Left lung (tissue), 10 donors: ENCODE data around the gene FNIP2. TPM values are rescaled to one million over a fixed set of nuclear protein-coding genes. Genes with fewer than 3 reads are reported as not detected.
A peak's percentile ranks its signal among the peaks of the same experiment; 100 is the strongest.
"Not testable (repeated sequence)": the region's sequence is repeated elsewhere in the genome, so short reads cannot be mapped to it uniquely, and the experiment has no call there.

Experiments
- ATAC-seq: fragments of 200-7000 bp; cut with Tn5 transposase; one replicate; pipeline ENCODE4 v1.9.1; 2020; ENCODE audit warnings: moderate library complexity
- DNase-seq, 4 donors: peaks; one replicate each; pipeline ENCODE4 v3.0.0-alpha.2; 2013 to 2020
- H3K27ac ChIP-seq, 2 donors: fragments of 200-600 bp; sonication (generic) in 1 of 2; one replicate each; pipeline versions ENCODE4 v1.5.0 to v1.8.0; 2020 to 2021
- H3K27me3 ChIP-seq, 2 donors: fragments of 200-600 bp; sonication (generic) in 1 of 2; one replicate each; pipeline versions ENCODE4 v1.5.0 to v1.8.0; 2020 to 2021
- H3K36me3 ChIP-seq, 2 donors: fragments of 200-600 bp; sonication (generic) in 1 of 2; one replicate each; pipeline versions ENCODE4 v1.5.0 to v1.8.0; 2020 to 2021
- H3K4me1 ChIP-seq, 2 donors: fragments of 200-600 bp; one replicate each; pipeline ENCODE4 v1.8.0; 2021
- H3K4me3 ChIP-seq, 2 donors: fragments of 200-600 bp; sonication (generic) in 1 of 2; one replicate each; pipeline versions ENCODE4 v1.5.0 to v1.8.0; 2020 to 2021; ENCODE audit warnings: mild to moderate bottlenecking in 1 of 2
- H3K9me3 ChIP-seq, 2 donors: fragments of 200-600 bp; sonication (generic) in 1 of 2; one replicate each; pipeline versions ENCODE4 v1.5.0 to v1.8.0; 2020 to 2021
- intact Hi-C, 2 donors: fragments of 100-400 bp; cut with DNase I; formaldehyde crosslinking; loops; one replicate each; pipeline versions ENCODE4 v1.11.2 to v1.14.2; 2022
- polyA plus RNA-seq, 6 donors: library from polyadenylated mRNA; unstranded; fragments of 120-200 nt; gene quantifications; one replicate each; pipeline ENCODE4 v1.2.1, GENCODE V29; 2013; ENCODE audit not compliant: insufficient read length in 6 of 6
- total RNA-seq, 2 donors: library from RNA; stranded (reverse); fragmentation: NEBNext Ultra II Directional; extraction: Animal tissue kit (Norgen Biotek cat#: 25700); gene quantifications; one replicate each; pipeline ENCODE4 v1.2.1, GENCODE V29; 2021
- TF ChIP-seq, protein P1 (sequence below), 2 donors: fragments of 200-600 bp; sonication (generic) in 1 of 2; IDR thresholded peaks; one replicate each; pipeline versions ENCODE4 v1.5.0 to v1.8.0; 2021; ENCODE audit warnings: antibody characterized with exemption in 2 of 2
- donor health status: DM: no; HTN: yes; CAD: no.
- donor health status: DM: no; HTN: no; CAD: no.

The FNIP2 gene
- total and polyA plus RNA-seq, 8 donors: 24.5 to 71.2 (median 29.3) TPM

- H3K27ac ChIP-seq: no peak overlapping the region
- intact Hi-C loops: no loop called here
- DNase-seq: no peak
- no peaks in the 10 kb centered on the region for H3K27me3 ChIP-seq
- H3K9me3 ChIP-seq: no peaks in the 10 kb centered on the region
- no peaks in the 10 kb centered on the region for H3K36me3 ChIP-seq
- TF ChIP-seq, protein P1, sequence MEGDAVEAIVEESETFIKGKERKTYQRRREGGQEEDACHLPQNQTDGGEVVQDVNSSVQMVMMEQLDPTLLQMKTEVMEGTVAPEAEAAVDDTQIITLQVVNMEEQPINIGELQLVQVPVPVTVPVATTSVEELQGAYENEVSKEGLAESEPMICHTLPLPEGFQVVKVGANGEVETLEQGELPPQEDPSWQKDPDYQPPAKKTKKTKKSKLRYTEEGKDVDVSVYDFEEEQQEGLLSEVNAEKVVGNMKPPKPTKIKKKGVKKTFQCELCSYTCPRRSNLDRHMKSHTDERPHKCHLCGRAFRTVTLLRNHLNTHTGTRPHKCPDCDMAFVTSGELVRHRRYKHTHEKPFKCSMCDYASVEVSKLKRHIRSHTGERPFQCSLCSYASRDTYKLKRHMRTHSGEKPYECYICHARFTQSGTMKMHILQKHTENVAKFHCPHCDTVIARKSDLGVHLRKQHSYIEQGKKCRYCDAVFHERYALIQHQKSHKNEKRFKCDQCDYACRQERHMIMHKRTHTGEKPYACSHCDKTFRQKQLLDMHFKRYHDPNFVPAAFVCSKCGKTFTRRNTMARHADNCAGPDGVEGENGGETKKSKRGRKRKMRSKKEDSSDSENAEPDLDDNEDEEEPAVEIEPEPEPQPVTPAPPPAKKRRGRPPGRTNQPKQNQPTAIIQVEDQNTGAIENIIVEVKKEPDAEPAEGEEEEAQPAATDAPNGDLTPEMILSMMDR (IDR thresholded peaks at IDR 0.05): no peak
- ATAC-seq: peak; percentile 39
- peaks cover 7 to 53% of the 10 kb centered on the region in 2 donors for H3K4me1 ChIP-seq
- no peak overlapping the region for H3K4me3 ChIP-seq
Observed at GRCh38 chr4:158793021-158793420, 24.2 kb downstream of the FNIP2 start.

- H3K27ac ChIP-seq, DNase-seq, H3K4me3 ChIP-seq, H3K9me3 ChIP-seq, H3K27me3 ChIP-seq, H3K36me3 ChIP-seq, intact Hi-C loops: not testable (repeated sequence)
- ATAC-seq: peak; percentile 20
- peaks cover 3 to 53% of the 10 kb centered on the region in 2 donors for H3K4me1 ChIP-seq
Observed at GRCh38 chr4:158793430-158793829, 24.6 kb downstream of the FNIP2 start.

DNA sequence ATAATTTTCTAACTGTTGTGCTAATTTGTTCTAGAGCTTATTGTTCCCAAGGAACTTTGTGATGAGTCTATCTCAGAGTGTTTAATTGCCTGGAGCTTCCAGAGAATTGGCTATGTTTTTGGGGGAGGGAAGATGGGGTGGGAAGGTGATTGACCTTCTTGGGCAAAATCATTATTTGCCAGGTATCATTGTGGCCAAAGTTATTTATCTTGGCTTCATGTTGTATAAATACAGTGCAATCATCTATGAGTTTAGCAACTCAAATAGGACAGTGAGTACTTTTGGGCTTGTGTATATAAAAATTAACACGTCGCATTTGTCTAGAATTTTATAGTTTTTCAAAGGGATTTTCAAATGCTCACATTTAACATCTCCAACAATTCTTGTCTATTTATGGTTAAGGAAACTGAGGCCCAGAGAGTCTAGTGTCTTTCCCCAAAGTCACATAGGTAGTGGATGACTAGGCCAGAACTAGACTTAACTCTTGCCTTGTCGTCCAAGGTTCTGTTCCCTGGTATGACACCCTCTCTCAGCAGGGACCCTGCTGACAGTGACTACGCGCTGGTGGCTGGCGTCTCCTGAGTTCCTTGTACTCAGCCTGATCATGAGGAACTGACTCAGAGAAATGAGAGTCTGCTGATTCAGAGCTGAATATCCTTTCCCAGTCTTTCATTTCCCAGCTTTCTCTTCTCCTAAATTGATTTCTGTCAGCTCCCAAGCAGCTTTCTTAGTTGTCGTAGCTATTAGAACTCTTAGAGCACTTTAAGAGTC lies 27.7 kb downstream of the FNIP2 start:
- H3K4me1 ChIP-seq: peaks cover 0 to 54% of the 10 kb centered on the region in 2 donors
- no peaks in the 10 kb centered on the region for H3K9me3 ChIP-seq
- peak in 2 of 4 donors; percentile 67 to 81 for DNase-seq
- intact Hi-C loops: no loop called here
- peak; percentile 46 for ATAC-seq
- H3K36me3 ChIP-seq: no peaks in the 10 kb centered on the region
- H3K27me3 ChIP-seq: no peaks in the 10 kb centered on the region
- TF ChIP-seq, protein P1 (IDR thresholded peaks at IDR 0.05): no peak
- peak overlapping the region in 1 of 2 donors; percentile 46 for H3K27ac ChIP-seq
- H3K4me3 ChIP-seq: no peak overlapping the region

GRCh38 chr4:158798062-158798461 lies 29.2 kb downstream of the FNIP2 start:
- Histone ChIP-seq H3K4me3 (no peak overlapping the region), H3K4me1 (peaks cover 0 to 45% of the 10 kb centered on the region in 2 donors), H3K36me3 (no peaks in the 10 kb centered on the region), H3K27me3 (no peaks in the 10 kb centered on the region), H3K27ac (no peak overlapping the region), H3K9me3 (no peaks in the 10 kb centered on the region)
- intact Hi-C loops: no loop called here
- ATAC-seq (no peak), DNase-seq (no peak)
- TF ChIP-seq, protein P1 (IDR thresholded peaks at IDR 0.05): no peak

DNA sequence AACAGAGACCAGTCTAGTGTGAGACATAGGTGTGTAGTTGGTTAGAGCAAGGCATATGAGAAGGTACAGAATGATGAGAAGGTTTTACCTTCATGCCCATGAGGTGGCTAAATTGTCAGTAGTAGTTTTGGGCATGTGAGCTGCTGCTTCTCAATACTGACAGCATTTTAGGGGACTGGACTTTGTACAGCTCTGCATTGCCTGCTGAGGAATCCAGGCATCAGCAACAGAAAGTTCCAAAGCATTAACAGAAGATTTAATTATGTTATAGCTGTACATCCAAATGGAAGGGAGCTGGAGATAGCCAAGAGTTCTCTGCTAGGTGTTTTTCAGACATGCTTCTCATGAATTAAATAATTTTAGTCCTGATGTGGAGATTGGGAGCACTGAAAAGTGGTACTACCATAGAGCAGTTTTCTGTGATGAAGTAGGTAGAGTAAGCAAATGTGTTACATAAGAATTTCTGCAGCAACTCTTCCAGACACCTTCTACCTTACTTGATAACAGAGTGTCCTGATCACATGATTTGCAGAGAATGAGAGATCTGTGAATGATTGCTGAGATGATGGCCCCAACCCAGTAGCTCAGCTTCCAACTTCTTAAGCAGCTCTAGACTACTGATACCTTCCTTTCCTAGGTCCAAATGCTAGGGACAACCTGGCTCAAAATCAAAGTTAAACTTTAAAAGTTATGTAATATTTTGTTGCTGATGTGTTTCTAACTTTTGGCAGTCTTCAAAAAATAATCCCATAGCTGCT lies 30.4 kb downstream of the FNIP2 start:
- intact Hi-C loops: no loop called here
- H3K4me3 ChIP-seq: no peak overlapping the region
- ATAC-seq: peak; percentile 32
- no peaks in the 10 kb centered on the region for H3K9me3 ChIP-seq
- no peak for DNase-seq
- no peak overlapping the region for H3K27ac ChIP-seq
- H3K27me3 ChIP-seq: no peaks in the 10 kb centered on the region
- H3K4me1 ChIP-seq: peaks cover 0 to 52% of the 10 kb centered on the region in 2 donors
- TF ChIP-seq, protein P1 (IDR thresholded peaks at IDR 0.05): no peak
- no peaks in the 10 kb centered on the region for H3K36me3 ChIP-seq
